WI38 (cell line): Measurements from ENCODE around the gene MSI2.

Experiments
- H3K4me3 ChIP-seq: 2 replicates; pipeline ENCODE4 v1.5.1; 2011; ENCODE audit warnings: low read depth, mild to moderate bottlenecking, control low read depth, low read length
- TF ChIP-seq, protein P1 (sequence below): IDR thresholded peaks from 2 replicates; pipeline ENCODE4 v1.5.1; 2012; ENCODE audit warnings: low read depth, mild to moderate bottlenecking, control low read depth, low read length

Gene MSI2

GRCh38 chr17:57413848-57414651, 157.7 kb downstream of the MSI2 start:
- no peak overlapping the region for H3K4me3 ChIP-seq
- TF ChIP-seq, protein P1, sequence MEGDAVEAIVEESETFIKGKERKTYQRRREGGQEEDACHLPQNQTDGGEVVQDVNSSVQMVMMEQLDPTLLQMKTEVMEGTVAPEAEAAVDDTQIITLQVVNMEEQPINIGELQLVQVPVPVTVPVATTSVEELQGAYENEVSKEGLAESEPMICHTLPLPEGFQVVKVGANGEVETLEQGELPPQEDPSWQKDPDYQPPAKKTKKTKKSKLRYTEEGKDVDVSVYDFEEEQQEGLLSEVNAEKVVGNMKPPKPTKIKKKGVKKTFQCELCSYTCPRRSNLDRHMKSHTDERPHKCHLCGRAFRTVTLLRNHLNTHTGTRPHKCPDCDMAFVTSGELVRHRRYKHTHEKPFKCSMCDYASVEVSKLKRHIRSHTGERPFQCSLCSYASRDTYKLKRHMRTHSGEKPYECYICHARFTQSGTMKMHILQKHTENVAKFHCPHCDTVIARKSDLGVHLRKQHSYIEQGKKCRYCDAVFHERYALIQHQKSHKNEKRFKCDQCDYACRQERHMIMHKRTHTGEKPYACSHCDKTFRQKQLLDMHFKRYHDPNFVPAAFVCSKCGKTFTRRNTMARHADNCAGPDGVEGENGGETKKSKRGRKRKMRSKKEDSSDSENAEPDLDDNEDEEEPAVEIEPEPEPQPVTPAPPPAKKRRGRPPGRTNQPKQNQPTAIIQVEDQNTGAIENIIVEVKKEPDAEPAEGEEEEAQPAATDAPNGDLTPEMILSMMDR = no peak

DNA sequence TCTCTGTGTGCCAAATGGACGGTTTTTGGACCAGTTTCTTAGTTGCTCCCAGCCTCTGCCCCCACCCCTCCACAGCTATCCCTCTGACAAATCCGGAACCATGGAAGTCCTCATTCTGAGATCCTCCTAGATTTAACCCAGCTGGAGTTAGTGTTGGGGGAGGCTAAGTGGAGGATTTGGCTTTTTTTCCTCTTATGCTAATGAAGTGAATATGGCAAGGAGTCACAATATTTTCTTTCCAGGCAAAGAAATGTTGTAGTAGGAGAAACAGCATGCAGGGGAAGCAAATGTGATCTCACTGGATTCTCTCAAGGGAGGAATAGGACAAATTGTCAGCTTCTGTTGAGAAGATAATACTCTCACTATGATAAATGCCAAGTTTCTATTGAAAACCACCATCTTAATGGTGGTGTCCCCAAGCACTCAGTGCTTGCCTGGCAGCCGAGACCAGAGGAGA, 159.5 kb downstream of the MSI2 start:
- TF ChIP-seq, protein P1 = no peak
- no peak overlapping the region for H3K4me3 ChIP-seq

- TF ChIP-seq, protein P1 = no peak
- H3K4me3 ChIP-seq = no peak overlapping the region
These were observed 160.0 kb downstream of the MSI2 start for GRCh38 chr17:57416369-57416768.

DNA sequence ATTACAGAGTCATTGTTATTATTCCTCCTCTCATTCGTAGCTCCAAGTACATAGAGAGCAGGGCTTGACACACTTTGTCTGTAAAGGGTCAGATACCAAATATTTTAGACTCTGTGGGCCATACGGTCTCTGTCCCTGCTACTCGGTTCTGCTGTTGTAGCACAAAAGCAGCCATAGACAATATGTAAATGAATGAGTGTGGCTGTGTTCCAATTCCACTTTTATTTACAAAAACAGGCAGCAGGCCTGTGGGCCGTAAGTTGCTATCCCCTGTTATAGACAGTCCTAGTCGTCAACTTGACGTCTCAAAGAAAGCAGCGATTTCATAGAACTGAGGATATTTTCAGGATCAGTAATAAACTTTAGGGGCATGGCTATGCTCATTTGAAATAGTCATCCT, 161.6 kb downstream of the MSI2 start:
- TF ChIP-seq, protein P1 = no peak
- H3K4me3 ChIP-seq = no peak overlapping the region

DNA sequence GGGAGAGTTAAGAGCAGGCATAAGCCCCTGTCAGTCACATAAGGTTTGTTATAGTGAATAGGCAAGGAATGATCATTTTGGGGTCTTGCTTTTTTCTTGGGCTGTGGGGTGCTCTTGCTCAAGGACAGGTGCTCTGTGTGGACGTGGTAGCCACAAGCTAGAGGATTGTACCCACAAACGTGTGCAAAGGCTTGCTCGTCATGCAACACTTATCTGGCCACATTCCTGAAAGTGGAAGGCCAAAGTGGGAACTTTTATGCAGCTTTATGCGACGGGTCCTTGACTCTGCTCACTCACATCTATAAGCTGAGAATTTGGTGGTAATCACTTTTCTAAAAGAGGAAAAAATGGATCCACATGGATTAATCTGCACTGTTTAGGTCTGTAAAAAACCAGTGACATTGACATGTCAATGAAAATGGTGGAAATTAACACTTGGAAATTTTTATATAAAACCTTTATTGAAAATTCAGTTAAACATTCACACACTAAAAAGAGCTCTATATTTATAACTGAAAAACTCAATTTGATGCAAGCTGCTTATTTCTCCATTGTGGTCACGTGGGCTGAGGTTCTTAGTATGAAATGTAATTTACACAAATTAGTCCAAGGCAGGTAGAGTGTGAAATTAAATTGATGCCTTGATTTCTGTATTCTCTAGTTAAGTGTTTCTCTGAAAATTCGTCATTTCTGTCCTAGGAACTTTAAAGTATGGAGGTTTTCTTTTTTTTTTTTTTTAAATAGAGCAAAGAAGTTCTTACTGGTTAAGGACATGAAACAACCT, 162.3 kb downstream of the MSI2 start:
- TF ChIP-seq, protein P1 = no peak
- H3K4me3 ChIP-seq = no peak overlapping the region

DNA sequence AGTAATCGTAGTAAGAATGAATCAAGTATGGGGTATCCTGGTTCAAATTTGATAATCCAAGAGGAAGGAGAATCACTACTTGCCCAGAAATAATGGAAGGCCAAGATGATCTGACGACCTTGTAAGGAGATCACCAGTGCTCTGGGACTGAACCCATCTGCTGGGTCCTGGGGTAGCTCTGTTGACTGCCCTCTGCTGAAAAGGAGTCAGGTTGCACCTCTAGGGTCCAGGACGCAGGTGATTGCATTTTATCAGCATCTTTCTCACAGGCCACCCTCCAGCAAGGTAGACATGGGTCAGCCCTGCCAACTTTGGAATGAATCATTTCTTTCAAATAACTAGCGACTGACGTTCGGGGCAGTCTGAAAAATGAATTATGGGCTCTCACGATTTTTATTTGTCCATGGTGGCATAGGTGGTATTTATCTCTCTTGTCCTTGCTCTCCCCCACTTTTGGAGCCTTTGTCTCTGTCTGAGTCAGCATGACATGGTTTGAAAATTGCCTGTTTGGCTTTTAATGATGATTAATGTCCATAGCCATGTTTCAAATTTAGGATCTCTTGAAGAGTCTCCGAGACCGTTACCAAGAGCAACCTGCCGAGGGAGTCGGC, 163.7 kb downstream of the MSI2 start:
- H3K4me3 ChIP-seq = no peak overlapping the region
- TF ChIP-seq, protein P1 = no peak
